CD4-positive, alpha-beta T cell treated with Interleukin-12 subunit alpha and Interleukin-12 subunit beta, for 1 hour (primary cell): ENCODE data around the gene GSTM1.

Experiments
- DNase-seq: peaks from one replicate; pipeline ENCODE4 v3.0.0-alpha.2; 2020

The GSTM1 gene

GRCh38 chr1:109732390-109732881 is 44.8 kb downstream of the GSTM1 start:
- no peak for DNase-seq

DNA sequence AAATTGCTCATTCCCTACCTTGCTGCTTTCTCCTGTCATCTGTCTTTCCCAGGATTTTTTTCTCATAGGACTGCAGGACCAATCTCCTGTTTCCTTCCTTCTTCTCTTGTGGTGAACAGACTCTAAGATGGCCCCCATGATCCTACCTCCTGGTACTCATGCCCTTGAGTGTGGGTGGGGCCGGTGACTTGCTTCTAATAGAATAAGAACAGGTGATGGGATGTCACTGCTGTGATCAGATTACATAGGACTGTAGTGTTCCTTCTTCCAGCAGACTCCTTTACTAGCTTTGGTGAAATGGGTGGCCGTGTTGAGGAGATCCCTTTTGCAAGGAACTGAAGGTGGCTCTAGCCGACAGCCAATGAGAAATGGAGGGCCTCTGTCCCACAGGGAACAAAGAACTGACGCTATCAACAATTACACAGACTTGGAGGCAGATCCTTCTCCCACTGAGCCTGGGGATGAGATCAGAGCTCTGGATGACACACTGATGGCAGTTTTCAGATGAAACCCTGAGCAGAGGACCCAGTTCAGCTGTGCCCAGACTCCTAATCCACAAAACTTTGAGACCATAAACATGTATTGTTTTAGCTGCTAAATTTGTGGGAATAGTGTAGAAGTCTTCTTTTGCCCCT is 45.7 kb downstream of the GSTM1 start:
- no peak for DNase-seq

DNA sequence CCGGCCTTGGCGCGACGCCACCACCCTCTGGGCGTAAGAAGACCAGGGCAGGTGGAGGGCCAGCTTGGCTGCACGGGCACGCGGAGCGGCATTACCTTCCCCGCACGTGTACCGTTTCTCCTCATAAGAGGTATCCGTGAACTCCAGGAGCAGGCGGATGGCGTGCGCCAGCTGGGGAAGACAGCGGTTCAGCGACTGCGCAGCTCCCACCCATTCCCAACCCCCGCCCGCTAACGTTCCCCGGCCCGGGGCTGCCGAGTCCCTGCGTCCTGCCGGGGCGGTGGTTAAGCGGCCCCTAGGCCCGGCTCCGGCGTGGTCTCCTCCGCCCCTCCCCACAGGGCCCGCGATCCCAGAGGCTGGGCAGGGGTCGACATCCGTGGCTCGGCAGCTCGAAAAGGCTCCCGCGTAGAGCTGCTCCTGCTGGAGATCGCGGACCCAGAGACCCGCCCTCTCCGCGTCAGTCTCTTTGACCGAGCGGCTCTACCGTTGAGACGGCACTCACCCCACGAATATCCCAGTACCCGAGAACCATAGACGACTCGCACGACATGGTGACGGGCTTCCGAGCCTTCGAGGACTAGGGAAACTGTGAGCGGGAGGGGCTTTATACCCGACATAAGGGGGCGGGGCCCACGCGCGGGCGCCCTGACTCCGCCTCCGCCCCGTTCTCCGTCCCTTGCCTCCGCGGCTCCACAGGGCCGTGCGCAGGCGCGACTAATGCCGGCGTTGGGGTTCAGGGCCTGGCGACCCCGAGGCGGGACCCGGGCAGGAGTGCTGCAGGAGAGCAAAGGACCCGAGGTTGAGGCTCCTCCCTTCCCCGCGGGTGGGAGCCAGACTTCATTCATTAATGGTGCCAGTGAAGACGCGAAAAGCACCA is 52.4 kb downstream of the GSTM1 start:
- DNase-seq = peak; percentile 91

DNA sequence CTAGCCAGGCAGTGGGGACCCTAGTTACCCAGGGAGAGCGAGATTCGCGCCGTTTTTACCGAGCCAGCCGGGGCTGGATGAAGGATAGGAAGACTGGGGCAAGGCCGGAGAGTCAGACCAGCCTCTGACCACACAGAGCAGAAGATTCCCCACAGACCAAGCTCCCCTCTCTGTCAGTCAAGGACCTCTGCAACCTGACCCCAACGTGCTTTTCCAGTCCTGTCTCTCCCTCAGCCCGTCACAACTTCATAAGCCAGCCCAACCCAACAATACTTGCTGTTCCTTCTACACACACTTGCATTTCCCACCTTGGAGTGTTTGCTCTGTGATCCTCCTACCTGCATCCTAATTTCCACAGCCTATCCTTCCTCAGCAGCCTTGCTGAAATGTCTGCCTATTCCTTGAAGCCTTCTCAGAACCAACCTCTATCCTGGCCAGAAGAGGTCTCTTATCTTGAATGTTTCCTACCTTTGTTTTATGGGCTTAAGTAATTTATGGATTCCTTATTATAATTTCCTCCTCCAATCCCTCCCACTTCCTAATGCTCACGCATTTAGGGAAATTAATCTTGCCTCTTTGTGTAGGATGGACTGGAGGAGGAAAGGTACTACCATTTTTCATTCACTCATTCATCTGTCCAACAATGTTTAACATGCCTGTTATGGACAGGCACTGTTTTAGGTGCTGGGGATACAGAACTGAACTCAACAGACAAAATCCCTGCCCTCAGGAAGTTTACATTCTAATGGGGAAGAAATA is 53.2 kb downstream of the GSTM1 start, which contains the start of gene GSTM3:
TSS of gene GSTM3 (minus strand) at position 424 of the 759 bp plus-strand sequence. CDS start 751 bp downstream, outside the sequence.
- DNase-seq = no peak
